A549 treated with GW870086 at 1 μM for 4 hours (cell line): Measurements from ENCODE around the gene ATG2B. TPM values are rescaled to one million over a fixed set of nuclear protein-coding genes. Genes with fewer than 3 reads are reported as not detected.

ENCODE experiments used
- total RNA-seq: library from RNA; stranded (reverse); fragments of 200-300 nt; extraction: Qiagen RNA extraction; gene quantifications from 5 replicates; pipeline ENCODE4 v1.2.3, GENCODE V29; 2022; ENCODE audit warnings: low read depth

ATG2B gene
- 5.6 to 9.1 TPM (median 7.1 TPM) in 5 replicates for total RNA-seq

DNA sequence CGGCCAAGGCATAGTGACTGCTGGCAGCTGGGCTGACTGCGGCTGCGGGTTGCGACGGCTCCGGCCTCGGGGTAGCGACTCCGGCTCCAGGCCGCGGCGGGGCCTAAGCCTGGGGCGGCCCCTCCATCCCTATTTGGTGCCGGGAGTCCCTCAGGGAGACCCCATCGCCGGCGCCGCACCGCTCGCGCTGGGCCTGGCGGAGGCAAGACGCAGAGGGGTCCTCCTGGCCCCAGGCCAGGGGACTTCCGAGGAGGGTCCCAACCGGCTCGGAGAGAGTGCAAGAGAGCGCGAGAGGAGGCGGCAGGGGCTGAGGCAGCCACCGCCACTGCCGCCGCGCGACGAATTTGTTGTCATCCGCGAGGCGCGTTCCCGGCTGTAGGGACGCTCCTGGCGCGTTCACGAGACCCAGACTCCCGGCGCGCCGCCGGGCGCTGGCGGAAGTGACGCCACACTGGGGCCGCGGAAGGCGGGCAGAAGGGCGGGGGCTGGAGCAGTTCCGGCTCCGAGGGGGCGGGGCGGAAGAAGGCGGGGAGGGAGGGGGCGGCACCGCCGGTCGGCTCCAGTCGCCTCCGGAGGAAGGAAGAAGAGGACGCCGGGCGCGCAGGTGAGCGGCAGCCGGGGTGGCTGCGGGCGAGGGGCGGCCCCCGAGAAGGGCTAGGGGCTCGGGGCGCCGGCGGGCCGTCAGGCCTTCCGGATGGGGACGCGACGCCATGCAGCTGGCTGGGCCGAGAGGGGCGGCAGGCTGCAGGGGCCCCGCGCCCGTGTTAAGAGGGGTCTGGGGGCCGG lies at the start of gene ATG2B, which contains the start of gene GSKIP:
Gene ATG2B (minus strand): TSS at position 377 of the 786 bp plus-strand sequence. CDS start 365 bp downstream, at position 12.
Gene GSKIP (plus strand): TSS at position 562 of the 786 bp plus-strand sequence. CDS start 18,722 bp downstream, outside the sequence.

GRCh38 chr14:96255501-96256366 lies 107.4 kb downstream of the ATG2B start, which contains the start of gene BDKRB1:
TSS of gene BDKRB1 (plus strand) at chr14:96256210. CDS start at chr14:96263683, 7,473 bp downstream.

Other genes starting within 250 kb of the ATG2B start
- gene BDKRB2, start 158.5 kb downstream of the ATG2B start, total RNA-seq = 1.3 to 1.7 TPM (median 1.5 TPM) in 5 replicates
- gene BDKRB1, start 107.1 kb downstream of the ATG2B start, total RNA-seq = 0.38 to 0.79 TPM (median 0.48 TPM) in 5 replicates
- 19.3 to 24.8 TPM (median 22.6 TPM) in 5 replicates for gene GSKIP, start 185 bp upstream of the ATG2B start, total RNA-seq
- gene AK7, start 28.8 kb upstream of the ATG2B start, total RNA-seq = 1.9 to 3.2 TPM (median 2.2 TPM) in 5 replicates
- 81.2 to 102 TPM (median 84.3 TPM) in 5 replicates for gene PAPOLA, start 139.0 kb upstream of the ATG2B start, total RNA-seq